Measurements from ENCODE around the gene KIF26B.

DNA sequence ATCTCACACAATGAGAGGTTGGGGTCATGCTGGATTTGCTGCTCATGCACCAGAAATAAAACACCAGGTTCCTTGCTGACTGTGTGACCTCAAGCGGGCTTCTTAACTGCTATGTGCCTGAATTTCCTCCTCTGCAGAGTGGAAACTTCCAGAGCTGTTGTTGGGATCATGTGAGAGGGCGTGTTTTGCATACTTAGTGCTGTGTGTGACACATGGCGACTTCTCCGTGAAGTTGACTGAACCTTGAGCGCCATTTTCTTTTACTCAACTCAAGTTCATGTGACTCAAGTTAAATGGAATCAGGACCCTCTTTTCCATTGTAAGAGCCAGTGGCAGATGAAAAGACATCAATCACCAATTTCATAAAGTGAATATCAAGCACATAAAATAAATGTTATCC, 224.0 kb downstream of the KIF26B start:
- TF ChIP-seq BACH2 (CRISPR knock-in tag; IDR thresholded peaks at IDR 0.05; ENCODE audit: borderline replicate concordance): no peak
- TF ChIP-seq, protein P1, sequence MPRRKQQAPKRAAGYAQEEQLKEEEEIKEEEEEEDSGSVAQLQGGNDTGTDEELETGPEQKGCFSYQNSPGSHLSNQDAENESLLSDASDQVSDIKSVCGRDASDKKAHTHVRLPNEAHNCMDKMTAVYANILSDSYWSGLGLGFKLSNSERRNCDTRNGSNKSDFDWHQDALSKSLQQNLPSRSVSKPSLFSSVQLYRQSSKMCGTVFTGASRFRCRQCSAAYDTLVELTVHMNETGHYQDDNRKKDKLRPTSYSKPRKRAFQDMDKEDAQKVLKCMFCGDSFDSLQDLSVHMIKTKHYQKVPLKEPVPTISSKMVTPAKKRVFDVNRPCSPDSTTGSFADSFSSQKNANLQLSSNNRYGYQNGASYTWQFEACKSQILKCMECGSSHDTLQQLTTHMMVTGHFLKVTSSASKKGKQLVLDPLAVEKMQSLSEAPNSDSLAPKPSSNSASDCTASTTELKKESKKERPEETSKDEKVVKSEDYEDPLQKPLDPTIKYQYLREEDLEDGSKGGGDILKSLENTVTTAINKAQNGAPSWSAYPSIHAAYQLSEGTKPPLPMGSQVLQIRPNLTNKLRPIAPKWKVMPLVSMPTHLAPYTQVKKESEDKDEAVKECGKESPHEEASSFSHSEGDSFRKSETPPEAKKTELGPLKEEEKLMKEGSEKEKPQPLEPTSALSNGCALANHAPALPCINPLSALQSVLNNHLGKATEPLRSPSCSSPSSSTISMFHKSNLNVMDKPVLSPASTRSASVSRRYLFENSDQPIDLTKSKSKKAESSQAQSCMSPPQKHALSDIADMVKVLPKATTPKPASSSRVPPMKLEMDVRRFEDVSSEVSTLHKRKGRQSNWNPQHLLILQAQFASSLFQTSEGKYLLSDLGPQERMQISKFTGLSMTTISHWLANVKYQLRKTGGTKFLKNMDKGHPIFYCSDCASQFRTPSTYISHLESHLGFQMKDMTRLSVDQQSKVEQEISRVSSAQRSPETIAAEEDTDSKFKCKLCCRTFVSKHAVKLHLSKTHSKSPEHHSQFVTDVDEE (CRISPR knock-in tag; IDR thresholded peaks at IDR 0.05): no peak
- no peak for TF ChIP-seq PPARA (CRISPR knock-in tag; IDR thresholded peaks at IDR 0.05; ENCODE audit: borderline replicate concordance)
- TF ChIP-seq ZC3H10 (CRISPR knock-in tag; IDR thresholded peaks at IDR 0.05): no peak
- no peak for TF ChIP-seq RARB (CRISPR knock-in tag; IDR thresholded peaks at IDR 0.05)
- TF ChIP-seq TOX (CRISPR knock-in tag; IDR thresholded peaks at IDR 0.05; ENCODE audit: borderline replicate concordance): no peak
- no peak for TF ChIP-seq CSDC2 (CRISPR knock-in tag; IDR thresholded peaks at IDR 0.05)
- TF ChIP-seq, protein P2, sequence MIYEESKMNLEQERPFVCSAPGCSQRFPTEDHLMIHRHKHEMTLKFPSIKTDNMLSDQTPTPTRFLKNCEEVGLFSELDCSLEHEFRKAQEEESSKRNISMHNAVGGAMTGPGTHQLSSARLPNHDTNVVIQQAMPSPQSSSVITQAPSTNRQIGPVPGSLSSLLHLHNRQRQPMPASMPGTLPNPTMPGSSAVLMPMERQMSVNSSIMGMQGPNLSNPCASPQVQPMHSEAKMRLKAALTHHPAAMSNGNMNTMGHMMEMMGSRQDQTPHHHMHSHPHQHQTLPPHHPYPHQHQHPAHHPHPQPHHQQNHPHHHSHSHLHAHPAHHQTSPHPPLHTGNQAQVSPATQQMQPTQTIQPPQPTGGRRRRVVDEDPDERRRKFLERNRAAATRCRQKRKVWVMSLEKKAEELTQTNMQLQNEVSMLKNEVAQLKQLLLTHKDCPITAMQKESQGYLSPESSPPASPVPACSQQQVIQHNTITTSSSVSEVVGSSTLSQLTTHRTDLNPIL (CRISPR knock-in tag; IDR thresholded peaks at IDR 0.05; ENCODE audit: low read depth): no peak
- no peak for TF ChIP-seq SNAI2 (CRISPR knock-in tag; IDR thresholded peaks at IDR 0.05)
- TF ChIP-seq, protein P3, sequence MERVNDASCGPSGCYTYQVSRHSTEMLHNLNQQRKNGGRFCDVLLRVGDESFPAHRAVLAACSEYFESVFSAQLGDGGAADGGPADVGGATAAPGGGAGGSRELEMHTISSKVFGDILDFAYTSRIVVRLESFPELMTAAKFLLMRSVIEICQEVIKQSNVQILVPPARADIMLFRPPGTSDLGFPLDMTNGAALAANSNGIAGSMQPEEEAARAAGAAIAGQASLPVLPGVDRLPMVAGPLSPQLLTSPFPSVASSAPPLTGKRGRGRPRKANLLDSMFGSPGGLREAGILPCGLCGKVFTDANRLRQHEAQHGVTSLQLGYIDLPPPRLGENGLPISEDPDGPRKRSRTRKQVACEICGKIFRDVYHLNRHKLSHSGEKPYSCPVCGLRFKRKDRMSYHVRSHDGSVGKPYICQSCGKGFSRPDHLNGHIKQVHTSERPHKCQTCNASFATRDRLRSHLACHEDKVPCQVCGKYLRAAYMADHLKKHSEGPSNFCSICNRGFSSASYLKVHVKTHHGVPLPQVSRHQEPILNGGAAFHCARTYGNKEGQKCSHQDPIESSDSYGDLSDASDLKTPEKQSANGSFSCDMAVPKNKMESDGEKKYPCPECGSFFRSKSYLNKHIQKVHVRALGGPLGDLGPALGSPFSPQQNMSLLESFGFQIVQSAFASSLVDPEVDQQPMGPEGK (CRISPR knock-in tag; IDR thresholded peaks at IDR 0.05; ENCODE audit: borderline replicate concordance): no peak
- no peak for TF ChIP-seq TCF4 (CRISPR knock-in tag; IDR thresholded peaks at IDR 0.05; ENCODE audit: borderline replicate concordance)

Data from SK-N-SH treated with all-trans-retinoic acid at 6 μM for 48 hours (cell line).